Stimulated activated CD8-positive, alpha-beta memory T cell treated with anti-CD3 and anti-CD28 coated beads, Interleukin-7, amount 100 ng/mL, for 1 hour (primary cell): ENCODE results near the gene SLCO2B1.

Experiments used
- DNase-seq, 2 donors: peaks; one replicate each; pipeline ENCODE4 v3.0.0-alpha.2; 2020; ENCODE audit warnings: low read depth in 2 of 2

The SLCO2B1 gene

DNA sequence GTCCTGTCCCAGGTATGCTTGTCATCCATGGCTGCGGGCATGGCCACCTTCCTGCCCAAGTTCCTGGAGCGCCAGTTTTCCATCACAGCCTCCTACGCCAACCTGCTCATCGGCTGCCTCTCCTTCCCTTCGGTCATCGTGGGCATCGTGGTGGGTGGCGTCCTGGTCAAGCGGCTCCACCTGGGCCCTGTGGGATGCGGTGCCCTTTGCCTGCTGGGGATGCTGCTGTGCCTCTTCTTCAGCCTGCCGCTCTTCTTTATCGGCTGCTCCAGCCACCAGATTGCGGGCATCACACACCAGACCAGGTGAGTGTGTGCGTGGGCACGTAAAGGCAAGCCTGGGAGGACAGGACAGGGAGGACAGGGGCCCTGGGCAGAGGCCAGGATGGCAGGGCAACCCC, 42.4 kb downstream of the SLCO2B1 start:
- no peak for DNase-seq

DNA sequence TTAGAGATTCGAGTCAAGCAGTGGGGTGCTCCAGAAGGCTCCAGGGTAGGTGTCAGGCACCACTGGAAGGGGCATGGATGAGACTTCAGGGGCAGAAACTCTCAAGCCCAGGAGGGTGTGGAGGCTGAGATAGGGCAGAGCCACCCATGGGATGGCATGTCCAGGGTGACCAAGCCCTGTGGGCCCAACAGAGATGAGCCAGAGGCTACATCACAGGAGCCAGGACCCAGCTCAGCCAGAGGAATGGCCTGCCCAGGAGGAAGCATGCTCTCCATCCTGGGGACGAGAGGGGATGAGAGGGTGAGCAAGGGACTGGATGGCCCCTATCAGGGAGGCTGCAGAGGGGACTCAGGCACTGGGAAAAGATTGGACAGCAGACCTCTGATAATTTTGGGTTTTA, 42.8 kb downstream of the SLCO2B1 start:
- DNase-seq: no peak

DNA sequence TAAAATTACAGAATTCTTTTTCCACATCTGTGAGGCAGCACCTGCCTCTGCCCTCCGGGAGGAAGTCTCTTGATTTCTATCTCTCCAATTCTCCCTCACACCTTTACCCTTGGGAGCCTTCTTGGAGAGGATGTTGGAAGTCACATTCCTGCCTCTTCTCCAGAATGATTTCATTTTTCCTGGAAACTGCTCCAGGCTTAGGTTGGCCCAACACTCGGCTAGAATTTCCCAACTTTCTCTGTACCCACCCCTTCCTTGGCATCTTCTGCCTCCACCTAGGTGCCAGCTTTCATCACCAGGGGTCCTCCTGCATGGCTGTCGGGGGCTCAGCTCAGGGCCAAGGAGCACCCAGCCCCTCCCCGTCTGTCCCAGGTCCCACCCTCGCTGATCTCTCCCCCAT, 43.2 kb downstream of the SLCO2B1 start:
- no peak for DNase-seq

DNA sequence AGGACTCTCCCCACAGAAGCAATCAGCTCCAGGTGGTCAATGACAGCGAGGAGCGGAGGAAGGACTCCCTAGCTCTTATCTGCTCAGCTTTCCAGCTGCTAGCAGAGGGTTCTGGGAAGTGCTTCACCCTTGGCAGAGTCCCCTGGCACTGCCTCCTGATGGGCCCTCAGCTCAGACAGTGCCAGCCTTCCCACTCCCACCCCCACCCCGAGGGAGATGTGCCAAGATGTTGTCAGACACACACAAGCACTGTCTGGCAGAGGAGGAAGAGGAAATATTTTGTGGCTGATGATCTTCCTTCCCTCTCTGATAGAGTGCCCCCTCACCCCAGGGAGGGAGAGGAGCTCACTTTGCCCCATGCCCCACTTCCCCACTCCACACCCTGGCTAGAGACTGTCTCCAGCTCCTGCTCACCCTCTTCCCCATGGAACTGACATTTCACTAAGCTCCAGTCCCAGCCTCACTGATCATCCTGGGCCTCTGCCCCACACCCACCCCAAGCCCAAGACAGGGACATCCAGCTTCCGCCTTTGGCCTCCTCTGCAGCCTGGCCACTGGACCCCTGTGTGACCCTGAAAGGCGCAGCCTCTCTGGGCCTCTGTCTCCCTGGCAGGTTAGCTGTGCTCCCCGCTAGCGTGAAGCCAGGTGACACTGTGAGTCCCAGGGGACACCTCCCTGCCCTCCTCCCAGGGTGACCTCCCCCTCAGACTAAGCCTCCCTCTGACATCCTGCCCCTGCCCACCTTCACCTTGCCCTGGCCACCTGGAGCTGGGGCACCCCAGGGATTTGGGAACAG, 44.5 kb downstream of the SLCO2B1 start:
- no peak for DNase-seq

DNA sequence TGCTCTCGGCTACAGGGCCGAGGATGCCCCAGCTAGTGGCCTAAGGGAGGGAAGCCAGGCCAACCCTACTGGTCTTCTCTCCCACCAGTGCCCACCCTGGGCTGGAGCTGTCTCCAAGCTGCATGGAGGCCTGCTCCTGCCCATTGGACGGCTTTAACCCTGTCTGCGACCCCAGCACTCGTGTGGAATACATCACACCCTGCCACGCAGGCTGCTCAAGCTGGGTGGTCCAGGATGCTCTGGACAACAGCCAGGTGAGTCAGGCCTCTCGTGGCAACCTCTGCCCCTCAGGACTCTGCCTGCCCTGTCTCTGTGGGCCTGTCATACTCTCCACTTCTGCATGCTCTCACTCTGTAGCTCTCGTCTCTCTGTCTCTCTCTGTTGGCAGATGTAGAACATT, 45.5 kb downstream of the SLCO2B1 start:
- no peak for DNase-seq

DNA sequence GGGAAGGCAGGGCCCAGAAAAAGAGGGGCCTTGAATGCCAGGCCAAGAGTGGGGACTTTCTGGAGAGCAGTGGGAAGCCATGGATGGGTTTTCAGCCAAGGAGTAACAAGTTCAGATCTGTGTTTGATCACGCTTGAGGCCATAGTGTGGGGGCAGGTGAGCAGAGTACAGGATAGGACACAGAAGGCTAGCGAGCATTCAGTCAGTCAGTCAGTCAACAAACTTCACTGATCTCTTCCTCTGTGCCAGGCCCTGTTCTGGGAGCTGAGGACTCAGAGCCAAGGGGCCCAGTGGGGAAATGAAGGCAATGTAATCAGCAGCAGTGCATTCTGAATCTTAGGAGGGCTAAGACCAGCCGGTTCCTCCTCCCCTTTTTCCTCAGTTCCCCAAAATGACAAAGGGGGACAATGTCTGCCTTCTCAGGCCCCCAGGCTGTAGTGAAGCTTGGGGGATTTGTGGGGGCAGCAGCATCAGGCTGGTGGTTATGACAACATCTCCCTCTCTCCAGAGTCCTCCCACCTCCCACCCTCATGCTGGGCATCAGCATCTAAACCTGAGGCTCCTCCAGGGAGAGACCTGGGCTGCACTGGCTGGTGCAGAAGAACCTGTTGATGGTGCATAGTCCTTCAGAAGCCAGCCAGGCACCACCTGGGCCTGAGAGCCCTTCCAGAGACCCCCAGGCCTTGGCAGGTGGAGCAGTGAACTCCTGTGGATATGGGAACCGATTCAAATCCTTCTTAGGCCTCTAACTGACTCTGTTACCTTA, 46.8 kb downstream of the SLCO2B1 start:
- no peak for DNase-seq

DNA sequence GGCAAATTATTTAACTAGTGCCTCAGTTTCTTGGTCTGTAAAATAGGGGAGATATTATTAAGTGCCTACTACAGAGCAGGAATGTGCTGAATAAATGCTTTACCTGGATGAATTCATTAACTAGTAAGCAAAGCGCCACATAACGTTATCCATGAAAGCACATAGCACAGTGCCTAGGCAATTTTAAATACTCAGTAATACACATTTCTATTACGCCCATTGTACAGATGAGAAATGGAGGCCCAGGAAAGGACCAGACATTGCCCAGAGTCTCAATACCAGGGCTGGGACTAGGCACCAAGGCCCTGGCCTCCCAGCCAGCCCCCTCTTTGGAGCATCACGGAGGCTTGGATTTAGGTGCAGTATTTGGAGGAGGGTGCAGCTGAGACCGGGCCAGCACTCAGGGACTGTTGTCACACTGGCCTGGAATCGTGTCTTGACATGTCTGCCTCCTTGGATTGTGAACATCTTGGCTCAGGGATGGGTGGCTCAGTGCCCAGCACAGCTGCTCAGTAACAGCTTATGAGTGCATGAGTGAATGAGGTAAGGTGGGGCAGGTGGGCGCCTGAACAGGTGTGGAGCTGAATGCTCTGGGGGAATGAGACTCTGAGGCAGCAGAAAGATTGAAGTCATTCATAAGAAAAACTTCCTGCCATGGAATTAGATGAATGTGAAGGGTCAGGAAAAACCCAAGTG, 47.5 kb downstream of the SLCO2B1 start:
- DNase-seq: no peak

DNA sequence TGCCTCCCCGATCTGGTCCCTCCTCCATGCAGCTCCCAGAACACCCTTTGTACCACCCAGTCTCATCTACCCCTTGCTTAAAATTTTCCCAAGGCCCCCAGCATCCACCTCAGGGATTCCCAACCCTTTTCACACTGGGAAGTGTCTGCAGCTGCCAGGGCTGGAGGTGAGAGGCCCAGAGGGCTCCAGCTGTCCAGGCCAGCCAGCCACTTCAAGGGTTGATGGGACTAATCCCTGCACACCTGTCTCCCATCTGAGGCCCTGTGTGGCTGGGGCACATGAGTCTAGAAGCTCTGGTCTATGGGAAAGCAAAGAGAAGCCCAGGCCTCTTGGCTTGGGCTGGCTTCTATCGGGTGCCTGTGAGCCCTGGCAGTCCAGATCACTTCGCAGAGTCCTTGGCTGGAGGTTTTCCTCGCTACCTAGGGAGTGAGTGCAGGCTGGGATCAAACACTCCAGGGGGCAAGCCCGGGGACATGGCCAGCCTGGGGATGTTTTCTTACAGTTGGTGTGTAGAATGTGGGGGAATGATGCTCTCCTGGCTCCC, 48.6 kb downstream of the SLCO2B1 start:
- no peak for DNase-seq

DNA sequence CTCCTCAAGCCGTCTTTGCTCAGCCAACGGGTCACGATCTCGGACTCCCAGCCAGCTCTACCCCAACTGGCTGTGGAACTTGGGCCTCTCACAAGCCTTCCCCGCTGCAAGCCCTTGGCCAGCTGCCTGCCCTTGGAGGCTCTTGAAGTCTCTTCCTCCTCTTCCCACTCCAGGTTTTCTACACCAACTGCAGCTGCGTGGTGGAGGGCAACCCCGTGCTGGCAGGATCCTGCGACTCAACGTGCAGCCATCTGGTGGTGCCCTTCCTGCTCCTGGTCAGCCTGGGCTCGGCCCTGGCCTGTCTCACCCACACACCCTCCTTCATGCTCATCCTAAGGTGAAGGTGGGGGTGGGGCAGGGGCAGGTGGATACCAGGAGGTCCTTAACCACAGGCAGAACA, 49.1 kb downstream of the SLCO2B1 start:
- no peak for DNase-seq

DNA sequence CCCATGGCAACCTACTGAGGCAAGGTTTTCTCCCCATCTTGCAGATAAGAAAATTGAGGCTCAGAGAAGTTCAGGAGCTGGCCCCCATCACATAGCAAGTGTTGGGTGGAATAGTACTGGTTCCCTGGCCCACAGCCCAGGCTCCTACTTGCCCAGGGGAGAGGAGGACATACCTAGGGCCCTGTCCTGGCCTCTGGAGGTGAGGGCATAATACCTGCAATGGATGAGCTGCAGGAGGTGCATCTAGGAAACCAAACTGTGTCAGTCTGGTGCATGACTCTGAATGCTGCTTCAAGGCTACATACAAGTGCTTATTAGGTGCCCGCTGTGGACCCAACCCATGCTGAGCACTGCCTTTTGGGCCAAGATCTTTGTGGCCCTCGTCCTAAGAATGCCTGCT, 49.6 kb downstream of the SLCO2B1 start:
- DNase-seq: no peak

DNA sequence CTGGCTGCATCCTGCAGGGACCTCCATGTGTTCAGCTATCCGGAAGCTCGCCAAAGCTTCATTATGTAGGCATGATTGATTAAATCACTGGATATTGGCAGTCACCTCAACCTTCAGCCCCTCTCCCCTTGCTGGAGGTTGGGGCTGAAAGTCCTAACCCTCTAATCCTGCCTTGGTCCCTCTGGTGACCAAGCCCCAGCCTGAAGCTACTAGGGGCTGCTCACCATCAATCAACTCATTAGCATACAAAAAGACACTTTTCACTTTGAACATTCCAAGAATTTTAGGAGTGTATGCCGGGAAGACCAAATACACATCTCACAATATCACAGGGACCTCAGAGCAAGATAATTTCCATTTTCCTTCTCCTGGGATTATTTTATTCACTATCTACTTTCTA, 50.9 kb downstream of the SLCO2B1 start:
- no peak for DNase-seq

DNA sequence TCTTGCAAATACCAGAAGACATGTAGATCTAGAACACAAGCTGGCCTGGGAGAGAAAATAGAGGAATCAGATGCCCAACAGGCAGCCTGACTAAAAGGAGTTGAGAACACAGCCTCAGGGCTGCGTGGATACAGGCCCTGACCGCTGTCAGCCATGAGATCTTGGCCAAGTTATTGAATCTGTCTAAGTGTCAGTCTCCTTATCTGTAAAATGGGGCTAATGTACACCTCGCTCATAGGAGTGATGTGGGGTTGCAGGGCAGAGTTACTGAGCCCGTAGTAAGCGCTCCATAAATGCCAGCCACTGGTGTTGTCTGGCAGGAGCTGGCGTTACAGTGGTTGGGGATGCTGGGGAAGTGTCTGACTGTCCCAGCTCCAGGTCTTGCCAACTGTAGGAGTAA, 51.3 kb downstream of the SLCO2B1 start:
- no peak for DNase-seq

DNA sequence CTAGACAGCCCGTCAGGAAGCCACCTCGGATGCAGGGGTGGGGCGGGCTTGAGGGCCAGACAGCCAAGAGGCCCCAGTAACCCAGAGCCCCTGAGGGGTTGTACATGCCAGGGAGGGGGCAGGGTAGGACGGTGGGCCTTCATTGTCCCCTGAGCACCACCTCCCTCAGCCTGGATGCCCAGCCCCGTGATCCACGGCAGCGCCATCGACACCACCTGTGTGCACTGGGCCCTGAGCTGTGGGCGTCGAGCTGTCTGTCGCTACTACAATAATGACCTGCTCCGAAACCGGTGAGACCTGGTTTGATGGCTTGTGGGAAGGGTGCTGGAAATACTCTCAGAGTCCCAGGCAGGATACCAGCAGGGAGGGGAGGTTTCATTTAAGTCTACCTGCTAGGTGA, 52.2 kb downstream of the SLCO2B1 start:
- no peak for DNase-seq

DNA sequence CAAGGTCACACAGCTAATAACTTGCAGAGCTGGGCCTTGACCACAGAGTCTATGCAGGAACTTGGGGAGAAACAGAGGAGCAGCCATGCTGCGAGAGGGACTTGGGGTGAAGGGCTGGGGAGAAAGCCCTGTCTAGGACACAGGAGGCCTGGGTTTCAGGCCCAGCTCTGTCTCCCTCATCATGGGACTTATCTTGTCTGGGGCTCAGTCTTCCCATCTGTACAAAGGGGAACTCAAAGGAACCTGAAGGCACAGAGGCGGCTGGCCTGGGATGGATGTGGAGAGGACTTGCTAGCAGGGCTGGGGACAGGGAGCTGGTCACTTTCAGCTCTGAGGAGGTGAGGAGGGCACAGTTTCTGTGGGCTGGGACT, 52.7 kb downstream of the SLCO2B1 start:
- no peak for DNase-seq

DNA sequence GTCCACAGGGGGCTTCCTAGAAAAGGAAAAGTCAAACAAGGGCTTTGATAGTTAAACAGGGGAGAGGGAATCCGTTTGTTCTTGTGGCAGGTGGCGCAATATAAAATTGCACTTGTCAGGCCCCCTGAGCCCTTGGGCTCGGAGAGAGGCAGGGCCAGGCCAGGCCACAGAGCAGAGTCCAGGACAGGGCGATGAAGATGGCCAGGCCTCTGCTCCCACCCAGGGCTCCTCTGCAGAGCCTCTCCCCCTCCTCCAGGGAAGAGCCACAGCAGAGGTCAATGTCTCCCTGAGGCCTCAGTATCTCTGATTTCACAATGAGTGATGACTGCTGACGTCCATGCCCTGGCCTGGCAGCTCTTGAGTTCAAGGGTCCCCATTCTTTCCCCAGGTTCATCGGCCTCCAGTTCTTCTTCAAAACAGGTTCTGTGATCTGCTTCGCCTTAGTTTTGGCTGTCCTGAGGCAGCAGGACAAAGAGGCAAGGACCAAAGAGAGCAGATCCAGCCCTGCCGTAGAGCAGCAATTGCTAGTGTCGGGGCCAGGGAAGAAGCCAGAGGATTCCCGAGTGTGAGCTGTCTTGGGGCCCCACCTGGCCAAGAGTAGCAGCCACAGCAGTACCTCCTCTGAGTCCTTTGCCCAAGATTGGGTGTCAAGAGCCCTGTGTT, 53.2 kb downstream of the SLCO2B1 start:
- no peak for DNase-seq

DNA sequence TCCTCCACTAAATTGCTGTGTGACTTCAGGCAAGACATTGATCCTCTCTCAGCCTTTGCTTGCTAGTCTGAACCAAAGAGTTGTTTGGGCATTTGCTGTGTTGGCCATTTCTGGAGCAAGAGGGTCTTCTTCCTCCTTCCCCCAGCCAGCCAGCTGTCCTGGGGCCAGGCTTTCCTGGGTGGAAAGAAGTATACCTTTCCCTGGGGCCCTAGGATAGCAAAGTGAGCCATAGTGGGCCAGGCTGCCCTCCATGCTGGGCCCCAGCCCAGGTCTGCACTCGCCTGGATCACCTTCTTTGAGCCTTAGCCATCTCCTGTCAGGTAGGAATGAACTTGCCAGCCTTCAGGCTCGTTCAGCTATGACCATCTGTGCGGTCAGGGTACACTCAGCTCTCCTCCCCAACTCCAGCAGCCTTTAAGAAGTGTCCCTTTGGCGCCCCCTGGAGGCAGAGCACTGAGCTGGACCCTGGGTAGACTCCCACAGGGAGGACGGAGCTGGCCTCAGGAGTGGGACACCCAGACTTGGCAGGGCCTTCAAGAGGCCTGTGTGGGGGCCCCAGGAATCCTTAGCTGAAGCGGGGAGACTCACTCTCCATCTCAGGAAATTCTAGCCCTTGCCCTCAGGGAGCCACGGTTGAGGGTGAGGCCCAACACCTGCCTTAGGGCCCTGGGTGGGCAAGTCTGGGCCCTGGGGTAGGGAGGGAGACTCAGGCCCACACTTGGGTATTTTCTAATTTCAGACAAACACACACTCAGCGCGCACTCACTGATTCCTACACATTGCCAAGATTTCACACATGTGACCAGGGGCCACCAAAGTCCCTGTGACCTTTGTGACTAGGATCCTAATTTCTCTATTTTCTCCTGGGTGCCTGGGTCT, 54.0 kb downstream of the SLCO2B1 start:
- peak; percentile 61 to 69 for DNase-seq

DNA sequence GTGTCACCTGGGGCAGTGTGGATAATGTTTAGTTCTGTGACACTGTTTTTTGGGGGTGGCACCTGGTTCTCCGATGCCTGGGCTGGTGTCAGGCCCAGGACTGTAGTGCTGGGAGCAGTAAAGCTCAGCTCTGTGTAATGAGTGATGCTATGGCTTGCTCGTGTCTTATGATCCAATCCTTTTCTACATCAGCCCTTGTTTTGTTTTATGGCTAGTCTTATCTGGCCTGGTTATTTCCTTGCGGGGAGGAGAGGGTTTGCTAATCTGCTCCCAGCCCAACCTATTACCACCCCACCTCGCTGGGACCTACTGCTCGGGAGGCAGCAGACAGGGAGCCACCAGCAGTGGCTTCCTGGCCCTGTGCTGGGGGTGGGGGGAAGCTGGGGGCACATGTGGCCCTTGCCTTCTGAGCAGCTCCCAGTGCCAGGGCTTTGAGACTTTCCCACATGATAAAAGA, 54.7 kb downstream of the SLCO2B1 start:
- no peak for DNase-seq

DNA sequence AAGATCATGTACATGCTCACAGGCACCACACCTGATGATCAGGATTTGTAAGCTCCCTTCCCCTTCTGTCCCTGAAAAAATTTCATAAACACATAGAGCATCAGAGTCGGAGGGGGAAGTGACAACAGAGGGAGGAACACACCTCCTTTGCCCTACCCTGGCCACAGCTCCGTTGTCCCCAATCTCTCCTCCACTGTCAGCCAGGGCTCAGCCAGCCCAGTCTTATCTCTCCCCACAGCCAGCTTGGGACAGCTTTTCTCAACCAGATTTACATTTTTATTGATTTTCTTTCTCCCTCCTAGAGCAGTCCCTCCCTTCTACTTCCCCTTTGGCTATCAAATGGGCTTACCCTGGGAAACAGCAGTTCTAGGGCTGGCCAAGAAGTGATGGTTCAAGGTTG, 57.5 kb downstream of the SLCO2B1 start:
- DNase-seq: no peak

DNA sequence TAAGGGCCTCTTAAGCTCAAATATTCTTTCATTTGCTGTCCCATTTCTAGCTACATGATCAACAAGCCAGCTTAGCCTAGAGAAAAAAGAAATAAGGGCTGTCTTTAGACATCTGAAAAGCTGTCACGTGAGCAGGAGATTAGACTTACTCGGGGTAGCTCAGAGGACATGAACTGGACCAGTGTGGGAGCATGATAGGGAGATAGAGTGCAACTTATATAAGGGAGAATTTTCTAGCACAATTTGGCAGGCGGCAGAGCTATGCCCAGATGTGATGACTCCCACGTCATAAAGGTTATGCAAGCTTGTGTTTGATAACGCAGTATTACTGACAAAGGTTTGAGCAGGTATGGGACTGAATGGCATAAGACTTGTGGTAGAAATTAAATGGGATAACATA, 61.5 kb downstream of the SLCO2B1 start:
- no peak for DNase-seq

DNA sequence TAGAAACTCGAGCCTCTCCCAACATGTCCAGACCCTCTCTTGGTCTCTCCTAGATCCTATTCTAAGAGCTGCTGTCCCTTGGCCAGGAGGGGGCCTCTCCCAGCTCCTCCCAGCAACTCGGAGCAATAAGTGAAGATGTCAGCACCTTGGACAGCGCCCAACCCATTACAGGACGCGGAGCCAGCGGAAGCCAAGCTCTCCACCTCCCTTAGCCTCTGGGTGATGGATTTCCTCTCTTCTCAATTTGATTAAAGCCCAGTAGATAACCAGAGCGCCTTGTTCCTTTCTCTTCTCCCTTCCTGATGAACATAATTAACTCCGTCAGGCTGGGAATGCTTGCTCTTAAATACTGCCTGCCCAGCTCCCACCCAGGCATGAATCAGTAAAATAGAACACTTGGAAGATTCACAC, 63.5 kb downstream of the SLCO2B1 start:
- peak; percentile 38 to 66 for DNase-seq

DNA sequence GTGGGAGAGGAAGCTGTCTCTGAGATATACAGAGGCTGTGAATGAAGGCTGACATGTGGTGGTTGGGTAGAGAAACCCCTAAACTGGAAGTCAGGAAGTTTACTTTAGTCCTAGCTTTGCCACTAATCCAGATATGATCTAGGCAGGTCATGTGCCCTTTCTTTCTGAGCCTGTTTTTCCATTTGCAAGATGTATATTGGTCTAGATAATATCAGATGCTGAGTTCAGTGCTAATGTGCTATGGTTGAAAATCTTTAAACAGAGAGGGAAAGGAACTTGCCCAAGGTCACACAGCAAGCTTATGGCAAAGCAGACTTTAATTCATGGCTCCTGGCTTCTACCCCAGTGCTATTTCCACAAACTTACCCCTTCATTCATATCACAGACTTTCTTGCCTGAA, 63.9 kb downstream of the SLCO2B1 start:
- DNase-seq: no peak
